RPMI7951 (cell line): ENCODE measurements around the gene HECTD4. TPM values are rescaled to one million over a fixed set of nuclear protein-coding genes. Genes with fewer than 3 reads are reported as not detected.
"Not testable (repeated sequence)": the region's sequence is repeated elsewhere in the genome, so short reads cannot be mapped to it uniquely, and the experiment has no call there.

Experiments used
- DNase-seq: peaks from one replicate; pipeline ENCODE4 v3.0.0-alpha.2; 2012; ENCODE audit warnings: low read depth
- total RNA-seq: library from RNA; depleted of rRNA; stranded (reverse); fragments of >200 nt; shearing (Covaris generic); gene quantifications from 2 replicates; pipeline ENCODE4 v1.2.3, GENCODE V29; 2014; rRNA removed

The HECTD4 gene, protein sequence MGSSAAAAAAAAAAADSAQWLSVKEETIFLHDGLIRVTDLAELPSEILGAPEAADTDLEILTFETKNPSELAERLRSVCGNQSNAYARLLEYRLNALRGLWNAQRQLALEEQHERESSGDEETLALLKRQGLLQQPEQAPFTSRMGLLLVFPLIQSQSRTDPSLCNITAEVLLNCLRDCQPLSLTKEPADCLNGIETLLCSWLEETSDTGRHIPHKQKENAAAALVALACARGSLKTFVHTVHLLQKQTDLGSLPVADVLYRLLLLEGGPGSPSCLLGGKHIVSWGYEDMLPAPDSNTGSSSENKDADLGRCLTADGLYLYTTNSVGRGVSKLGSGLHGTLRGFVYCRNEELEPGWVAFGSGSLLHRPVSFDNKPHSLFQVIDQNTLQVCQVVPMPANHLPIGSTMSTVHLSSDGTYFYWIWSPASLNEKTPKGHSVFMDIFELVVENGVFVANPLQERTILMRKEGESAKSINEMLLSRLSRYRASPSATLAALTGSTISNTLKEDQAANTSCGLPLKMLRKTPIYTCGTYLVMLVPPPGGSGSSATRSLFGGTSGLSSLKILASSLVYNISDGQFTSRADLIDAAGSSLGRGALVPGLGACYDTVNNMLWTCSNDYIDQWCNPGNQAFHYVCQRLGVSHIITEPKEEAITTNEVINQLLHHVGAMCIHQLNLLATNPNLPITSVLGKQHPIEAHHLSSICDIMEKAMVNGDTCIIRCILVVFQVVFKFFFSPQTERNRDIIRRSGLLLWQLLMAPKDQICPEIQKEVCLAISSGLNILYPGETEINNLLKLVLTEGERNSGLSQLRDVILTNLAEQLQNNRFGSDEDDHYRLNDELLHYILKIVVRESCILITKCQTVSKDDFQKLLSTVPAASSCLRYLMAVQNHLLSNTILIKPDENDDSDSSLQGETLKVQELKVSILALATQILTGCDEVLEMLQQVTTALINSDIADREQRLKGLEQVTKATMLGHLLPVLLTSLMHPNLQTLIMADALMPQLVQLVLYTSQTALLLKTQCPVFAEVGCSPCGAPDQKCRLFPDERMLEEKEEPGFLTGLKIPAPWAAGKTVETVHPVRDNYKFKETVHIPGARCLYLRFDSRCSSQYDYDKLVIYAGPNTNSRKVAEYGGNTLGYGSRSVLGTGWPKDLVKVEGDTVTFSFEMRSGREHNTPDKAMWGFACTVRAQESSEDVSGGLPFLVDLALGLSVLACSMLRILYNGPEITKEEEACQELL (N-terminal part only)
- total RNA-seq = 5.8 and 9.5 TPM in 2 replicates

DNA sequence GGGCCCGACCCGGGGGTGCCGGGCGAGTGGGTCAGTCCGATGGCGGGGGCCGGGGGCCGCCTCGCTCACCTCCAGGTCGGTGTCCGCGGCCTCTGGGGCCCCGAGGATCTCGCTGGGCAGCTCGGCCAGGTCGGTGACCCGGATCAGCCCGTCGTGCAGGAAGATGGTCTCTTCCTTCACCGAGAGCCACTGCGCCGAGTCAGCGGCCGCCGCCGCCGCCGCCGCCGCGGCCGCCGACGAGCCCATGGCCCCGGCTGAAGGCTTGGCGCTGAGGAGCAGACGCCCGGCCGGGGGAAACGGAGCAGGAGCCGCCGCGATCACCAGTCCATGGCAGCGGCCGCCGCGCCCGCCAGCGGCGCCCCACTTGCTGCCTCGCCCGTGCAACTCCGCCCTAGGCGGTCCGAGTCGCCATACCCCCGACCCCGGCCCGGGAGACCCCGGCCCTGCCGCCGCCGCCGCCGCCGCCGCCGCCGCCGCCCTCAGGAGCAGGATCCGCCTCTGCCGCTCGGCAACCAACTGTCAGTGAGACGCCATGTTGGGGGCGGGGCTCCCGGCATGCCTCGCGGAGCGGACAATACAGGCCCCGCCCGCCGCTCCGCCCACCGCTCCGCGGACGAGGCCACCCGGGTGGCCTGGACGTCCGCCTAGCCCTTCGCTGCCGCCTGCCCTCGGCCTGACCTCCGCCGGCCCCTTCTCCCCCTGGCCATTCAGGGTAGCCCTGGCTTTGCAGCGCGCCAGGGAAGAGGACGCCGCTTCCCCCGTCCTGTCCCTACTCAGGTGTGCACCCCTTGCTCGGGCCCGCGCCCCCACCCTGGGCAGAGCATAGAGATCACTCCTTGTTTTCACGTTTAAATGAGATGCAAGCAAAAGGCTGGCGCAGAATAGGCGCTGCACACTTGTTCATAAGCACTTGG, at the start of gene HECTD4:
Gene HECTD4, minus strand, starts transcription at position 549 of the 914 bp plus-strand sequence. Its CDS starts 303 bp downstream, at position 246.
- peak; percentile 82 for DNase-seq

DNA sequence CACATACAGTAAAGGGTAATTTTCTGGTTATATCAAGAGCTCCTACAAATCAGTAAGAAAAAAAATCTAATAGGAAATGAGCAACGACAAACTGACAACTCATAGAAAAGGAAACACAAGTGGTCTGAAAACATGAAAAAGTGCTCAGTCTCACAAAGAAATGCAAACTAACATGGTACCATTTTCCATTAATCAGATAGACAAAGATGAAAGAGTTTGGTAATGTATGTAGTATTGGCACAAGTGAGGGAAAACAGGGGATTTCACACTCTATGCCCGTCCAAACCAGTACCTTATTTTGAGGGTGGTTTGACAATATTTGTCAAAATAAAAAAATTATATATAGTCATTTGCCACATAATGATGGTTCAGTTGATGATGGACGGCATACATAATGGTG, 49.7 kb upstream of the HECTD4 start:
- DNase-seq = no peak

DNA sequence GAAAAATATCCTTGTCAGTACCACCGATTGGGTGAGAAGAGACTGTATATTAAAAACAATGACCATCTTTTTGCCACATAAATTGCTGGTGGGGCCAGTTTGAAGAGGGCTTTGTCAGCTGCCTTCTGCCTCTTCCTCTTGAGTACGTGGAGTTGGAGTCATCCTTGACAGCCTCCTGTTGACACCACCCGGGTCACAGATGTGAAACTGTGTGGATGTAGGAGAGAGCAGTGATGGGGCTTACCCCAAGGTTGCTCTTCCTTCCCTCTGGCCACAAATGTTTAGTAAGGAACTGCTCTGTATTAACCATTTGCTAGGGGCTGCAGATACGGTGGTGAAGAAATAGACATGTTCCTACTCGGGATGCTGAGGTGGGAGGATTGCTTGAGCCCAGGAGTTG, 48.7 kb upstream of the HECTD4 start:
- DNase-seq = no peak

DNA sequence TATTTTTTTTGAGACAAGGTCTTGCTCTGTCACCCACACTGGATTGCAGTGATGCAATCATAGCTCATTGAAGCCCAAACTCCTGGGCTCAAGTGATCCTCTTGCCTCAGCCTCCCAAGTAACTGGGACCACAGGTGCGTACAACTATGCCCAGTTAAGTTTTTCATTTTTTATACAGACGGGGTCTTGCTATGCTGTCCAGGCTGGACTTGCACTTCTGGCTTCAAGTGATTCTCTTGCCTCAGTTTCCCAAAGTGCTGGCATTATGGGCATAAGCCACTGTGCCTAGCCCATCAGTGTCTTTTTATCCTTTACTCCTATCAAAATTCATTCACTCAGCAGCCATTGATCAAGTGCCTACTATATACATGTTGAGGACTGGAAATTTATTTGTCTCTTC, 45.5 kb upstream of the HECTD4 start:
- DNase-seq = no peak

- no peak for DNase-seq
Measured at GRCh38 chr12:112425582-112426382, 43.6 kb upstream of the HECTD4 start.

- DNase-seq = no peak
Measured at GRCh38 chr12:112424126-112424525, 41.9 kb upstream of the HECTD4 start.

GRCh38 chr12:112422531-112422930, 40.3 kb upstream of the HECTD4 start:
- DNase-seq = no peak

DNA sequence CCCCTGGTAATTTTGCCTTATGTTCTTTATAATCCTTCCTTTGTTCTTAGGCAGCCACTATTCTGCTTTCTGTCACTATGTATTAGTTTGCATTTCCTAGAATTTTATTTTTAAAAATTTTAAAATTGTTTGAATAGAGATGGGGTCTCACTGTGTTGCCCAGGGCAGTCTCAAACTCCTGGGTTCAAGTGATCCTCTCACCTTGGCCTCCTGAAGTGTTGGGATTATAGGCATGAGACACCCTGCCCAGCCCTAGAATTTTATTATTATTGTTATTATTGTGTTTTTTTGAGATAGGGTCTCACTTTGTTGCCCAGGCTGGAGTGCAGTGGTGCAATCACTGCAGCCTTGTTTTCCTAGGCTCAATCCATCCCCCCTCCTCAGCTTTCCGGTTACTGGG, 39.1 kb upstream of the HECTD4 start:
- no peak for DNase-seq

GRCh38 chr12:112420740-112421139, 38.5 kb upstream of the HECTD4 start:
- DNase-seq = no peak

- DNase-seq = peak; percentile 67
Measured at GRCh38 chr12:112419297-112420133, 37.3 kb upstream of the HECTD4 start.

- peak; percentile 74 for DNase-seq
Measured at GRCh38 chr12:112418608-112419296, 36.5 kb upstream of the HECTD4 start, which contains the start of gene PTPN11. TSS of gene PTPN11 (plus strand) at chr12:112418947. CDS start at chr12:112419112, 165 bp downstream.

DNA sequence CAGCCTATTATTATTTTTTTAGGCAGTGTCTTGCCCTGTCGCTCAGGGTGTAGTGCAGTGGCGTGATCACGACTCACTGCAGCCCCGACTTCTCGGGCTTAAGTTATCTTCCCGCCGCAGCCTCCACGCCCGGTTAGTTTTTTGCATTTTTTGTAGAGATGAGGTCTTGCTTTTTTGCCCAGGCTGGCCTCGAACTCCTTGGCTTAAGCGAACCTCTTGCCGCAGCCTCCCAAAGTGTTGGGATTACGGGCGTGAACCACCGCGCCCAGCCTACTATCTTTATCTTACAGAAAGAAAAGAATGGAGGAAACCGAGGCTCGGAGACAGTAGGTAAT, 36.0 kb upstream of the HECTD4 start:
- DNase-seq = no peak

- DNase-seq = not testable (repeated sequence)
Measured at GRCh38 chr12:112415457-112415856, 33.2 kb upstream of the HECTD4 start.

DNA sequence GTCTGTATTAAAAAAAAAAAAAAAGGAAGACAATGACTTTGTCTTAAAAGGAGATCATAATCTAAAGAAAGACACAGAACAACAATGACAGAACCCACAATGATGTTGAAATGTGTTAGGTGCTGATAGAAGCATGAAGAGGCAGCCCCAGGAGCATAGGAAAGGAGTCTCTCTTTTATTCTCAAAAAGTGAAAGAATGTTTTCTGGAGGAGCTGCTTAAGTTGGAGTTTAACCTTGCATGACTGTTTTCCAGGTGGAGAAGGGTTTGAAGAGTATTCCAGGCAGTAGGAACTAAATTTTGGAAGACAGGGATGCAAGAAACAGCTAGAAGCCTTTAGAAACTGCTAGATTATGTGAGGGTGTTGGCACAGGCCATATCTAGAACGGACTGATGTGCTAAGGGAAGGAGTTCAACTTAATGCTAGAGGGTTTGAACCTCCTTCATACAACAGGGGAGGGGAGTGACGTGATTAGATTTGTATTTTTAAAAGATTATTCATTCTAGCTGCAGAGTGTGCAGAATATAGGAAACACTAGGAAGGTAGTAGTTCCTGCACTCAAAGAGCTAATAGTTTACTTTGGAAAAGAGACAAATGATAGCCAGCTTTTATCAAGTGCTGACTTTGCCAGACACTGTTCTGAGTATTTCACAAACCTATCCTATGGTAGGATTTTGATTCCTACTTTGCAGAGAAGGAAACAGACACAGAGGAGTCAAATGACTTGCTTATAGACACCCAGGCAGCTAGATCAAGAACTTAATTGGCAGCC, 31.8 kb upstream of the HECTD4 start:
- DNase-seq = no peak

DNA sequence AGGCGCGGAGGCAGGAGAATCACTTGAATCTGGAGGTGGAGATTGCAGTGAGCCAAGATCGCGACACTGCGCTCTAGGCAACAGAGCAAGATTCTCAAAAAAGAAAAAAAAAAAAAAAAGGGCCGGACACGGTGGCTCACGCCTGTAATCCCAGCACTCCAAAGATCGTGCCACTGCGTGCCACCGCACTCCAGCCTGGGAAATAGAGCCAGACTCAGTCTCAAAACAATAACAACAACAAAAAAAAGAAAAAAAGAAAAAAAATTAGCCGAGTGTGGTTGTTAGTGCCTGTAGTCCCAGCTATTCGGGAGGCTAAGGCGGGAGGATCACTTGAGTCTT, 27.6 kb upstream of the HECTD4 start:
- DNase-seq = no peak

DNA sequence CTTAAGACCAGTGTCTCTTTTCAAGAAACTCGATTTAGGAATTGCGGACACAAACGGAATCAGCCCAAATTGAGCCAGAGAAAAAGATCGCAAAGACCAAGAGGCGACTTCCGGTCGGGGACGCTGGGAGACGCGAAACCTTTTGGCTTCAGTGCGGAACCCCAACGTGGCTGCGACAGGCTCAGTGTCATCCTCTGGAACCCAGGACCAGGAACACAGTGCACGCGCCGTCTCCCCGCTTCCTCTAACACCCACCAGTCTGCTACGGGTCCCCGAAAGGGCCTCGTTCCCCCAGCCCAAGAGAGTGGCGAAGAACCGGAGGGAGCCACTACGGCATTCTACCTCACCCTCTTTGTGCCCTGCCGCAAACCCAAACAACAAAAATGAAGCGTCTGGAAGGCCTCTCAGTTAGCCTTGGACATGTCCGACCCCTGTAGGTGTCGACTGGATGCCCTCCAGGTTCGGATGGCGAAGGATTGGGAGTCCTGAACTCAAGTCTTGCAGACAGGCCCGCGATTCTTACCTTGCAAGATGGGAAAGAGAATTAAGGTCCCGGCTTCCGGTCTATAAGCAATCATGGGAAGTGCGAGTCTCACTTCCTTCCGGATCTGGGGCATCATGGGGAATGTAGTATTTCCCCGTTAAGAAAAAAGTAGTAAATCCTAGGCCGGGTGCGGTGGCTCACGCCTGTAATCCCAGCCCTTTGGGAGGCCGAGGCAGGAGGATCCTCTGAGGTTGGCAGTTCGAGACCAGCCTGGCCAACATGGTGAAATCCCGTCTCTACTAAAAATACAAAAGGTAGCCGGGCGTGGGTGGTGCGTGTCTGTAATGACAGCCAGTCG, 27.1 kb upstream of the HECTD4 start, which contains the start of gene RPL6:
Gene RPL6, minus strand, starts transcription at position 542 of the 842 bp plus-strand sequence. CDS start 949 bp downstream, outside the sequence.
- DNase-seq = peak; percentile 92

DNA sequence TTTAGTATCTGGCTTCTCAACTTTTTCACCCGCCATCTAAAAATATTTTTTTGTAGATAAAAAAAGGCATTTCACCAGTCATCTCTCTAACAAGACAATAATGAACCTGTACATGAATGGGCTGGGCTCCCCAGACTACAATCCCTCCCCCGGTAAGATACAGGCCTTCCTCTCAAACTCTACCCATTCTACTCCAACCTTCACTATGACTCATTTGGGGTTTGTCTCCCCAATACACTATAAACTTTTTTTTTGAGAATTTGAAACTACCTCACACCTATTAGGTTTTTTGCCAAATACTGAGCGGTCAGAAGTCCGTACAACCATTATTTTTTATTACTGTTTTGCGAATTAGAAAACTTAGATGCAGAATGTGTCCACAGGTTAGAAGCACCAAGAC, 26.4 kb upstream of the HECTD4 start:
- DNase-seq = no peak
